ENCODE measurements around the gene KPNA1. TPM values are rescaled to one million over a fixed set of nuclear protein-coding genes. Genes with fewer than 3 reads are reported as not detected.

Gene KPNA1
- total RNA-seq, 1 experiment from 2014 or later = 58.8 TPM

GRCh38 chr3:122415762-122416654 lies 98.7 kb downstream of the KPNA1 start, which contains the start of gene WDR5B (continued):
- TF ChIP-seq STAT6 (CRISPR knock-in tag; conservative IDR thresholded peaks at IDR 0.05; ENCODE audit: low read depth) = no peak
- peak; percentile 61; the same call in 1 of the 2 replicates for TF ChIP-seq FOXP1 (CRISPR knock-in tag; IDR thresholded peaks at IDR 0.05; ENCODE audit: borderline replicate concordance)
- TF ChIP-seq FOXP4 (CRISPR knock-in tag; IDR thresholded peaks at IDR 0.05) = peak; percentile 40; the same call in 1 of the 2 replicates
- no peak for TF ChIP-seq ZNF219 (CRISPR knock-in tag; IDR thresholded peaks at IDR 0.05; ENCODE audit: borderline replicate concordance)
- no peak for TF ChIP-seq NFATC4 (CRISPR knock-in tag; IDR thresholded peaks at IDR 0.05)

- Mint-ChIP-seq H3K27ac (peak overlapping the region; percentile 95), H3K36me3 (peaks cover 5% of the 10 kb centered on the region), H3K4me1 (peaks cover 17% of the 10 kb centered on the region), H3K4me3 (peak overlapping the region; percentile 95), H3K27me3 (ENCODE audit: low read depth) (no peaks in the 10 kb centered on the region), H3K9me3 (no peaks in the 10 kb centered on the region)
- no peak for TF ChIP-seq NR2C2 (CRISPR knock-in tag; IDR thresholded peaks at IDR 0.05)
- TF ChIP-seq IRF2 (CRISPR knock-in tag; IDR thresholded peaks at IDR 0.05; ENCODE audit: borderline replicate concordance, low read depth) = no peak
- TF ChIP-seq ZNF263 (CRISPR knock-in tag; IDR thresholded peaks at IDR 0.05; ENCODE audit: low read depth) = no peak
- no peak for TF ChIP-seq NR3C1 (CRISPR knock-in tag; conservative IDR thresholded peaks at IDR 0.05; ENCODE audit: low read depth)
- TF ChIP-seq PRRX2 (CRISPR knock-in tag; IDR thresholded peaks at IDR 0.05) = no peak
- TF ChIP-seq JAZF1 (CRISPR knock-in tag; IDR thresholded peaks at IDR 0.05) = no peak
- TF ChIP-seq NFYB (CRISPR knock-in tag; conservative IDR thresholded peaks at IDR 0.05; ENCODE audit: low read depth) = no peak
- TF ChIP-seq OVOL2 (CRISPR knock-in tag; IDR thresholded peaks at IDR 0.05; ENCODE audit: borderline replicate concordance) = no peak
- no peak for TF ChIP-seq ZMAT4 (CRISPR knock-in tag; IDR thresholded peaks at IDR 0.05)
- no peak for TF ChIP-seq RELA (CRISPR knock-in tag; IDR thresholded peaks at IDR 0.05; ENCODE audit: borderline replicate concordance)
- no peak for TF ChIP-seq AFF4 (CRISPR knock-in tag; IDR thresholded peaks at IDR 0.05; ENCODE audit: borderline replicate concordance)
- no peak for TF ChIP-seq ZSCAN18 (CRISPR knock-in tag; IDR thresholded peaks at IDR 0.05)
- DNase-seq (ENCODE audit: low spot score) (peak; percentile 41), ATAC-seq (peak; percentile 56)
- ChIA-PET POLR2A (interaction anchor here (2.2 kb wide), 1 partner anchor 32 kb away, joined by 18 read pairs; the partner anchor contains the start of genes FAM162A and MIX23), CTCF (interaction anchor here (1.8 to 3.0 kb wide), 3 partner anchors 22 to 265 kb away, joined by 13 to 16 read pairs (median 13); partner anchors contain the start of genes FAM162A and PARP14)
Measured at GRCh38 chr3:122415104-122415744, 99.5 kb downstream of the KPNA1 start.

All from WTC11 (cell line).